ENCODE measurements around the gene ITGB8. TPM values are rescaled to one million over a fixed set of nuclear protein-coding genes. Genes with fewer than 3 reads are reported as not detected.

The ITGB8 gene
- total RNA-seq, 1 experiment from 2014 or later = 1.9 TPM

DNA sequence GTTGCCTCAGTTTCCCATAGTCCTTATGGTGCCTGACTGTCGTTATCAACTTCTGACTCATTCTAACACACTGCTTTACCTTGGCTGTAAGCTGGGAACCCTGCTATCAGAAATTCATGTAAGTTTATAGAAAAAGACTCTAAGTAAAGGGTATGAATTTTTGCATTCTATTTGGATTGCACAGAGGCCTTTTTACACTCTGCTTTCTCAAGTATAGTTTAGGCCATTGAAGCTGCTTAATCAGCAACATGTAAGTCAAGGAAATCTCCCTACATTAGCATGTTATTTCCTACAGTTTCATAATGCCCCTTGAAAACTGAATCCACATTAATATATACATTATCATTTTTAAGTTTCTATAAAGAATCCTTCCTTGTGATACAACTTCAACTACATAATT lies 17.1 kb upstream of the ITGB8 start:
- Mint-ChIP-seq H3K4me3 (no peak overlapping the region), H3K4me1 (peaks cover 8% of the 10 kb centered on the region), H3K27ac (no peak overlapping the region), H3K9me3 (no peaks in the 10 kb centered on the region), H3K27me3 (ENCODE audit: low read depth) (peaks cover 2% of the 10 kb centered on the region; the same call in 1 of the 2 replicates), H3K36me3 (no peaks in the 10 kb centered on the region)
- no peak for DNase-seq (ENCODE audit: low spot score)
- ChIA-PET POLR2A (no interaction called here), CTCF (no interaction called here)
- TF ChIP-seq, protein P1, sequence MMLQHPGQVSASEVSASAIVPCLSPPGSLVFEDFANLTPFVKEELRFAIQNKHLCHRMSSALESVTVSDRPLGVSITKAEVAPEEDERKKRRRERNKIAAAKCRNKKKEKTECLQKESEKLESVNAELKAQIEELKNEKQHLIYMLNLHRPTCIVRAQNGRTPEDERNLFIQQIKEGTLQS (CRISPR knock-in tag; conservative IDR thresholded peaks at IDR 0.05) = no peak
- TF ChIP-seq TEAD1 (CRISPR knock-in tag; IDR thresholded peaks at IDR 0.05) (no peak), CBFB (CRISPR knock-in tag; IDR thresholded peaks at IDR 0.05; ENCODE audit: low read depth) (no peak), SMAD4 (CRISPR knock-in tag; IDR thresholded peaks at IDR 0.05) (no peak), ZNF423 (CRISPR knock-in tag; IDR thresholded peaks at IDR 0.05) (no peak), FOXK1 (CRISPR knock-in tag; IDR thresholded peaks at IDR 0.05) (no peak), ZNF416 (CRISPR knock-in tag; IDR thresholded peaks at IDR 0.05) (no peak), EMX1 (CRISPR knock-in tag; IDR thresholded peaks at IDR 0.05) (no peak), JAZF1 (CRISPR knock-in tag; IDR thresholded peaks at IDR 0.05) (no peak), NR3C1 (CRISPR knock-in tag; conservative IDR thresholded peaks at IDR 0.05; ENCODE audit: low read depth) (no peak), ZNF263 (CRISPR knock-in tag; IDR thresholded peaks at IDR 0.05; ENCODE audit: low read depth) (no peak)
- TF ChIP-seq, protein P2, sequence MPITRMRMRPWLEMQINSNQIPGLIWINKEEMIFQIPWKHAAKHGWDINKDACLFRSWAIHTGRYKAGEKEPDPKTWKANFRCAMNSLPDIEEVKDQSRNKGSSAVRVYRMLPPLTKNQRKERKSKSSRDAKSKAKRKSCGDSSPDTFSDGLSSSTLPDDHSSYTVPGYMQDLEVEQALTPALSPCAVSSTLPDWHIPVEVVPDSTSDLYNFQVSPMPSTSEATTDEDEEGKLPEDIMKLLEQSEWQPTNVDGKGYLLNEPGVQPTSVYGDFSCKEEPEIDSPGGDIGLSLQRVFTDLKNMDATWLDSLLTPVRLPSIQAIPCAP (CRISPR knock-in tag; IDR thresholded peaks at IDR 0.05) = no peak
- TF ChIP-seq, protein P3, sequence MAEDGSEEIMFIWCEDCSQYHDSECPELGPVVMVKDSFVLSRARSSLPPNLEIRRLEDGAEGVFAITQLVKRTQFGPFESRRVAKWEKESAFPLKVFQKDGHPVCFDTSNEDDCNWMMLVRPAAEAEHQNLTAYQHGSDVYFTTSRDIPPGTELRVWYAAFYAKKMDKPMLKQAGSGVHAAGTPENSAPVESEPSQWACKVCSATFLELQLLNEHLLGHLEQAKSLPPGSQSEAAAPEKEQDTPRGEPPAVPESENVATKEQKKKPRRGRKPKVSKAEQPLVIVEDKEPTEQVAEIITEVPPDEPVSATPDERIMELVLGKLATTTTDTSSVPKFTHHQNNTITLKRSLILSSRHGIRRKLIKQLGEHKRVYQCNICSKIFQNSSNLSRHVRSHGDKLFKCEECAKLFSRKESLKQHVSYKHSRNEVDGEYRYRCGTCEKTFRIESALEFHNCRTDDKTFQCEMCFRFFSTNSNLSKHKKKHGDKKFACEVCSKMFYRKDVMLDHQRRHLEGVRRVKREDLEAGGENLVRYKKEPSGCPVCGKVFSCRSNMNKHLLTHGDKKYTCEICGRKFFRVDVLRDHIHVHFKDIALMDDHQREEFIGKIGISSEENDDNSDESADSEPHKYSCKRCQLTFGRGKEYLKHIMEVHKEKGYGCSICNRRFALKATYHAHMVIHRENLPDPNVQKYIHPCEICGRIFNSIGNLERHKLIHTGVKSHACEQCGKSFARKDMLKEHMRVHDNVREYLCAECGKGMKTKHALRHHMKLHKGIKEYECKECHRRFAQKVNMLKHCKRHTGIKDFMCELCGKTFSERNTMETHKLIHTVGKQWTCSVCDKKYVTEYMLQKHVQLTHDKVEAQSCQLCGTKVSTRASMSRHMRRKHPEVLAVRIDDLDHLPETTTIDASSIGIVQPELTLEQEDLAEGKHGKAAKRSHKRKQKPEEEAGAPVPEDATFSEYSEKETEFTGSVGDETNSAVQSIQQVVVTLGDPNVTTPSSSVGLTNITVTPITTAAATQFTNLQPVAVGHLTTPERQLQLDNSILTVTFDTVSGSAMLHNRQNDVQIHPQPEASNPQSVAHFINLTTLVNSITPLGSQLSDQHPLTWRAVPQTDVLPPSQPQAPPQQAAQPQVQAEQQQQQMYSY (CRISPR knock-in tag; IDR thresholded peaks at IDR 0.05) = no peak
- TF ChIP-seq, protein P4, sequence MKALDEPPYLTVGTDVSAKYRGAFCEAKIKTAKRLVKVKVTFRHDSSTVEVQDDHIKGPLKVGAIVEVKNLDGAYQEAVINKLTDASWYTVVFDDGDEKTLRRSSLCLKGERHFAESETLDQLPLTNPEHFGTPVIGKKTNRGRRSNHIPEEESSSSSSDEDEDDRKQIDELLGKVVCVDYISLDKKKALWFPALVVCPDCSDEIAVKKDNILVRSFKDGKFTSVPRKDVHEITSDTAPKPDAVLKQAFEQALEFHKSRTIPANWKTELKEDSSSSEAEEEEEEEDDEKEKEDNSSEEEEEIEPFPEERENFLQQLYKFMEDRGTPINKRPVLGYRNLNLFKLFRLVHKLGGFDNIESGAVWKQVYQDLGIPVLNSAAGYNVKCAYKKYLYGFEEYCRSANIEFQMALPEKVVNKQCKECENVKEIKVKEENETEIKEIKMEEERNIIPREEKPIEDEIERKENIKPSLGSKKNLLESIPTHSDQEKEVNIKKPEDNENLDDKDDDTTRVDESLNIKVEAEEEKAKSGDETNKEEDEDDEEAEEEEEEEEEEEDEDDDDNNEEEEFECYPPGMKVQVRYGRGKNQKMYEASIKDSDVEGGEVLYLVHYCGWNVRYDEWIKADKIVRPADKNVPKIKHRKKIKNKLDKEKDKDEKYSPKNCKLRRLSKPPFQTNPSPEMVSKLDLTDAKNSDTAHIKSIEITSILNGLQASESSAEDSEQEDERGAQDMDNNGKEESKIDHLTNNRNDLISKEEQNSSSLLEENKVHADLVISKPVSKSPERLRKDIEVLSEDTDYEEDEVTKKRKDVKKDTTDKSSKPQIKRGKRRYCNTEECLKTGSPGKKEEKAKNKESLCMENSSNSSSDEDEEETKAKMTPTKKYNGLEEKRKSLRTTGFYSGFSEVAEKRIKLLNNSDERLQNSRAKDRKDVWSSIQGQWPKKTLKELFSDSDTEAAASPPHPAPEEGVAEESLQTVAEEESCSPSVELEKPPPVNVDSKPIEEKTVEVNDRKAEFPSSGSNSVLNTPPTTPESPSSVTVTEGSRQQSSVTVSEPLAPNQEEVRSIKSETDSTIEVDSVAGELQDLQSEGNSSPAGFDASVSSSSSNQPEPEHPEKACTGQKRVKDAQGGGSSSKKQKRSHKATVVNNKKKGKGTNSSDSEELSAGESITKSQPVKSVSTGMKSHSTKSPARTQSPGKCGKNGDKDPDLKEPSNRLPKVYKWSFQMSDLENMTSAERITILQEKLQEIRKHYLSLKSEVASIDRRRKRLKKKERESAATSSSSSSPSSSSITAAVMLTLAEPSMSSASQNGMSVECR (CRISPR knock-in tag; IDR thresholded peaks at IDR 0.05; ENCODE audit: borderline replicate concordance) = no peak
- TF ChIP-seq, protein P5, sequence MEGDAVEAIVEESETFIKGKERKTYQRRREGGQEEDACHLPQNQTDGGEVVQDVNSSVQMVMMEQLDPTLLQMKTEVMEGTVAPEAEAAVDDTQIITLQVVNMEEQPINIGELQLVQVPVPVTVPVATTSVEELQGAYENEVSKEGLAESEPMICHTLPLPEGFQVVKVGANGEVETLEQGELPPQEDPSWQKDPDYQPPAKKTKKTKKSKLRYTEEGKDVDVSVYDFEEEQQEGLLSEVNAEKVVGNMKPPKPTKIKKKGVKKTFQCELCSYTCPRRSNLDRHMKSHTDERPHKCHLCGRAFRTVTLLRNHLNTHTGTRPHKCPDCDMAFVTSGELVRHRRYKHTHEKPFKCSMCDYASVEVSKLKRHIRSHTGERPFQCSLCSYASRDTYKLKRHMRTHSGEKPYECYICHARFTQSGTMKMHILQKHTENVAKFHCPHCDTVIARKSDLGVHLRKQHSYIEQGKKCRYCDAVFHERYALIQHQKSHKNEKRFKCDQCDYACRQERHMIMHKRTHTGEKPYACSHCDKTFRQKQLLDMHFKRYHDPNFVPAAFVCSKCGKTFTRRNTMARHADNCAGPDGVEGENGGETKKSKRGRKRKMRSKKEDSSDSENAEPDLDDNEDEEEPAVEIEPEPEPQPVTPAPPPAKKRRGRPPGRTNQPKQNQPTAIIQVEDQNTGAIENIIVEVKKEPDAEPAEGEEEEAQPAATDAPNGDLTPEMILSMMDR (IDR thresholded peaks at IDR 0.05) = no peak
- ATAC-seq = no peak

DNA sequence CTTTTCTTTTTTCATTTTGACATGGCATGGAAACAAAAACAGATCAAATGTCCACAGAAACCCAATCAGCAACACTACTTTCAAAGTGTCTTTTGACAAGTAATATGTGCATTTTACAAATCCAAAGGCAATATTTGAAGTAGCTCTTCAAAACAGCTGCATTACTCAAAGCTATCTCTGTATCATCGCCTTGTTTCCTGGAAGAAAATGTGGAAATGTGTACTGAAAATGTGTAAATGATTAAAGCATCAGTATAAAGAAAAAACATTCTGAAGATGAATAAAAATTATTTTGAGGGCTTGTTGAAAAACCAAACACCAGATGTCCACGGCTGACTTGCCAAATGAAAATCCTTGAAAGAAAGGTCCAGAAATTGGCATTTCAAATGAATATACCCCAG lies 16.5 kb upstream of the ITGB8 start:
- ChIA-PET POLR2A (no interaction called here), CTCF (no interaction called here)
- Mint-ChIP-seq H3K4me3 (no peak overlapping the region), H3K4me1 (peaks cover 8% of the 10 kb centered on the region), H3K36me3 (no peaks in the 10 kb centered on the region), H3K27ac (no peak overlapping the region), H3K9me3 (no peaks in the 10 kb centered on the region), H3K27me3 (ENCODE audit: low read depth) (no peaks in the 10 kb centered on the region)
- ATAC-seq (no peak), DNase-seq (ENCODE audit: low spot score) (no peak)
- TF ChIP-seq, protein P6, sequence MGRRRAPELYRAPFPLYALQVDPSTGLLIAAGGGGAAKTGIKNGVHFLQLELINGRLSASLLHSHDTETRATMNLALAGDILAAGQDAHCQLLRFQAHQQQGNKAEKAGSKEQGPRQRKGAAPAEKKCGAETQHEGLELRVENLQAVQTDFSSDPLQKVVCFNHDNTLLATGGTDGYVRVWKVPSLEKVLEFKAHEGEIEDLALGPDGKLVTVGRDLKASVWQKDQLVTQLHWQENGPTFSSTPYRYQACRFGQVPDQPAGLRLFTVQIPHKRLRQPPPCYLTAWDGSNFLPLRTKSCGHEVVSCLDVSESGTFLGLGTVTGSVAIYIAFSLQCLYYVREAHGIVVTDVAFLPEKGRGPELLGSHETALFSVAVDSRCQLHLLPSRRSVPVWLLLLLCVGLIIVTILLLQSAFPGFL (CRISPR knock-in tag; IDR thresholded peaks at IDR 0.05; ENCODE audit: borderline replicate concordance) = no peak
- TF ChIP-seq, protein P7, sequence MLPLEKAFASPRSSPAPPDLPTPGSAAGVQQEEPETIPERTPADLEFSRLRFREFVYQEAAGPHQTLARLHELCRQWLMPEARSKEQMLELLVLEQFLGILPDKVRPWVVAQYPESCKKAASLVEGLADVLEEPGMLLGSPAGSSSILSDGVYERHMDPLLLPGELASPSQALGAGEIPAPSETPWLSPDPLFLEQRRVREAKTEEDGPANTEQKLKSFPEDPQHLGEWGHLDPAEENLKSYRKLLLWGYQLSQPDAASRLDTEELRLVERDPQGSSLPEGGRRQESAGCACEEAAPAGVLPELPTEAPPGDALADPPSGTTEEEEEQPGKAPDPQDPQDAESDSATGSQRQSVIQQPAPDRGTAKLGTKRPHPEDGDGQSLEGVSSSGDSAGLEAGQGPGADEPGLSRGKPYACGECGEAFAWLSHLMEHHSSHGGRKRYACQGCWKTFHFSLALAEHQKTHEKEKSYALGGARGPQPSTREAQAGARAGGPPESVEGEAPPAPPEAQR (CRISPR knock-in tag; IDR thresholded peaks at IDR 0.05) = no peak
- TF ChIP-seq, protein P8, sequence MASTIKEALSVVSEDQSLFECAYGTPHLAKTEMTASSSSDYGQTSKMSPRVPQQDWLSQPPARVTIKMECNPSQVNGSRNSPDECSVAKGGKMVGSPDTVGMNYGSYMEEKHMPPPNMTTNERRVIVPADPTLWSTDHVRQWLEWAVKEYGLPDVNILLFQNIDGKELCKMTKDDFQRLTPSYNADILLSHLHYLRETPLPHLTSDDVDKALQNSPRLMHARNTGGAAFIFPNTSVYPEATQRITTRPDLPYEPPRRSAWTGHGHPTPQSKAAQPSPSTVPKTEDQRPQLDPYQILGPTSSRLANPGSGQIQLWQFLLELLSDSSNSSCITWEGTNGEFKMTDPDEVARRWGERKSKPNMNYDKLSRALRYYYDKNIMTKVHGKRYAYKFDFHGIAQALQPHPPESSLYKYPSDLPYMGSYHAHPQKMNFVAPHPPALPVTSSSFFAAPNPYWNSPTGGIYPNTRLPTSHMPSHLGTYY (CRISPR knock-in tag; IDR thresholded peaks at IDR 0.05) = no peak
- no peak for TF ChIP-seq IRF2 (CRISPR knock-in tag; IDR thresholded peaks at IDR 0.05; ENCODE audit: borderline replicate concordance, low read depth)
